Breast epithelium (tissue), 4 donors: ENCODE data around the gene CHST5. TPM values are rescaled to one million over a fixed set of nuclear protein-coding genes. Genes with fewer than 3 reads are reported as not detected.
A peak's percentile ranks its signal among the peaks of the same experiment; 100 is the strongest.

Experiments
- DNase-seq, 2 donors: peaks; one replicate each; pipeline ENCODE4 v3.0.0-alpha.2; 2019; ENCODE audit warnings: low spot score in 2 of 2
- H3K27ac ChIP-seq, 2 donors: fragments of 200-600 bp; sonication (generic) in 1 of 2; one replicate each; pipeline ENCODE4 v1.5.1; 2016 to 2019; ENCODE audit warnings: mild to moderate bottlenecking in 1 of 2
- H3K27me3 ChIP-seq, 2 donors: fragments of 200-600 bp; sonication (generic) in 1 of 2; one replicate each; pipeline versions ENCODE4 v1.5.1 to v1.6.0; 2017 to 2019; ENCODE audit warnings: control low read depth in 1 of 2, mild to moderate bottlenecking in 1 of 2
- H3K36me3 ChIP-seq: fragments of 200-600 bp; one replicate; pipeline ENCODE4 v1.5.1; 2019
- H3K4me1 ChIP-seq, 2 donors: fragments of 200-600 bp; sonication (generic); one replicate each; pipeline ENCODE4 v1.5.1; 2016 to 2019; ENCODE audit warnings: control low read depth in 1 of 2
- H3K4me3 ChIP-seq, 3 donors: fragments of 200-600 bp; sonication (generic); 1 replicate in 2 of 3; 2 replicates in 1 of 3; pipeline ENCODE4 v1.5.1; 2016 to 2019; ENCODE audit warnings: mild to moderate bottlenecking in 3 of 3, moderate library complexity in 2 of 3
- H3K9me3 ChIP-seq, 2 donors: fragments of 200-600 bp; sonication (generic) in 1 of 2; one replicate each; pipeline ENCODE4 v1.5.1; 2016 to 2019; ENCODE audit warnings: control low read depth in 1 of 2
- CTCF ChIP-seq, 3 donors: fragments of 450-650 bp; IDR thresholded peaks; one replicate each; pipeline ENCODE4 v1.5.1; 2016 to 2017; ENCODE audit warnings: antibody characterized with exemption in 3 of 3, mild to moderate bottlenecking in 3 of 3, moderate library complexity in 3 of 3
- POLR2A ChIP-seq: fragments of 450-650 bp; IDR thresholded peaks from one replicate; pipeline ENCODE4 v1.6.1; 2016; ENCODE audit warnings: antibody characterized with exemption, mild to moderate bottlenecking, moderate library complexity
- POLR2AphosphoS5 ChIP-seq, 3 donors: sonication (generic); formaldehyde crosslinking; IDR thresholded peaks; one replicate each; pipeline ENCODE4 v1.6.1; 2017; ENCODE audit warnings: antibody characterized with exemption in 3 of 3
- intact Hi-C: fragments of 100-400 bp; cut with DNase I; formaldehyde crosslinking; loops from one replicate; pipeline ENCODE4 v1.15.1; 2023; ENCODE audit warnings: low total_unique reads
- total RNA-seq, 3 donors: library from RNA; depleted of rRNA; stranded (reverse); fragments of >200 nt; gene quantifications; one replicate each; pipeline ENCODE4 v1.1.0, GENCODE V29; 2016

CHST5 gene
- total RNA-seq, 3 donors from 2014 or later = 0.15 to 0.33 TPM; not detected in 1

- H3K9me3 ChIP-seq = no peaks in the 10 kb centered on the region
- intact Hi-C loops = loop anchor here (5.0 kb wide), 1 partner anchor 561 kb away; no protein-coding TSS in a partner anchor
These were observed 52.7 kb downstream of the CHST5 start for GRCh38 chr16:75483222-75483621.

GRCh38 chr16:75482434-75483205, 53.3 kb downstream of the CHST5 start:
- Histone ChIP-seq H3K9me3 (no peaks in the 10 kb centered on the region), H3K4me3 (no peak overlapping the region), H3K4me1 (no peaks in the 10 kb centered on the region), H3K27ac (no peak overlapping the region), H3K36me3 (no peaks in the 10 kb centered on the region), H3K27me3 (no peaks in the 10 kb centered on the region)
- TF ChIP-seq POLR2AphosphoS5 (IDR thresholded peaks at IDR 0.05) = no peak
- TF ChIP-seq POLR2A = no peak
- no peak for TF ChIP-seq CTCF (IDR thresholded peaks at IDR 0.05)
- intact Hi-C loops = loop anchor here (5.0 kb wide), 1 partner anchor 560 kb away; no protein-coding TSS in a partner anchor
- DNase-seq = no peak

More at GRCh38 chr16:75483222-75483621, 52.7 kb downstream of the CHST5 start:
- Histone ChIP-seq H3K27me3 (no peaks in the 10 kb centered on the region), H3K36me3 (no peaks in the 10 kb centered on the region), H3K4me1 (no peaks in the 10 kb centered on the region), H3K27ac (peak overlapping the region; percentile 12 to 35), H3K4me3 (no peak overlapping the region)
- no peak for TF ChIP-seq POLR2A
- no peak for TF ChIP-seq CTCF (IDR thresholded peaks at IDR 0.05)
- TF ChIP-seq POLR2AphosphoS5 (IDR thresholded peaks at IDR 0.05) = no peak
- DNase-seq = peak in 1 of 2 donors; percentile 31

DNA sequence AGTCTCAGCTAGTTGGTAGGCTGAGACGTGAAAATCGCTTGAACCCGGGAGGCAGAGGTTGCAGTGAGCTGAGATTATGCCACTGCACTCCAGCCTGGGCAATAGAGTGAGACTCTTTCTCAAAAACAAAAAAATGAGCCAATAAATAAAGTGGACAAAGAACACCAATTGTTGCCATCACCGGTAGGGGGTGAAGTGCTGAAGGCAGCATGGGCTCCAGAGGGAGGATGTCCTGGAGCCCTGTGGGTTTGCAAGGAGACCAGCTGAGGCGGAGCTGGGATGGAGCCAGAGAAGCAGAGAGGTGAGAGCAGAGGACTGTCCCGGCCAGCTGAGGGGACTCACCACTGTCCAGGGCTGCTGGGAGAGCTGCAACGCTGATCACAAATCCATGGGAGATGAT, 54.4 kb downstream of the CHST5 start:
- H3K27me3 ChIP-seq = no peaks in the 10 kb centered on the region
- DNase-seq = no peak
- no peaks in the 10 kb centered on the region for H3K9me3 ChIP-seq
- H3K4me3 ChIP-seq = no peak overlapping the region
- no peak overlapping the region for H3K27ac ChIP-seq
- intact Hi-C loops = loop anchor here (5.0 kb wide), 1 partner anchor 559 kb away; no protein-coding TSS in a partner anchor
- no peaks in the 10 kb centered on the region for H3K36me3 ChIP-seq
- no peaks in the 10 kb centered on the region for H3K4me1 ChIP-seq
- no peak for TF ChIP-seq POLR2AphosphoS5 (IDR thresholded peaks at IDR 0.05)
- TF ChIP-seq CTCF (IDR thresholded peaks at IDR 0.05) = no peak
- no peak for TF ChIP-seq POLR2A

DNA sequence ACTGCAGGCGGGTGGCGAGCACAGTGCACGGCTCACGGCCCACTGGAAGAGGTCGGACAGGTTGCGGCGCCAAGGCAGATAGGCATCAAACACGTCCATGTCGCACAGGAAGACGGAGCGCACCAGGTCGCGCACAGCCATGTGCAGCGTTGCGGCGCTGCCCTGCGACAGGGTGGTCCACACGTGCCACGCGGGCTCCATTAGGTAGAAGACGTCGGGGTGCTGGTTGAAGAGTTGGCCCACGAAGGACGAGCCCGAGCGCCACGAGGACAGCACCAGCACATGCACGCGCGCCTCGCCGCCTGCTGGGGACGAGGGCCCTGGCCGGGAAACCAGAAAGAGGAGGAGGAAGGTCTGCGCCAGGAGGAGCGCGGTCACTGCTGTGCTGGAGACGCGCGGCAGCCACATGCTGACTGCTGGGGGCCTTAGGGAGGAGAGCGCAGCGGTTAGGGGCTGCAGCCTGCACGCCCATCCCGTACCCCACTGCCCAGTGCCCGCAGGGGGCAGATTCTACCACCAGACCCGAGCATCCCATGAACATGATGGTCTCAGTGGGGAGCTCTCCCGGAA, 56.4 kb downstream of the CHST5 start:
- Histone ChIP-seq H3K4me1 (no peaks in the 10 kb centered on the region), H3K27ac (no peak overlapping the region), H3K36me3 (no peaks in the 10 kb centered on the region), H3K4me3 (no peak overlapping the region), H3K9me3 (no peaks in the 10 kb centered on the region), H3K27me3 (no peaks in the 10 kb centered on the region)
- TF ChIP-seq POLR2AphosphoS5 (IDR thresholded peaks at IDR 0.05) (no peak), CTCF (IDR thresholded peaks at IDR 0.05) (no peak)
- intact Hi-C loops = no loop called here
- DNase-seq = no peak

Other genes starting within 250 kb of the CHST5 start
- gene CFDP1, start 102.6 kb downstream of the CHST5 start, total RNA-seq = 10 to 100 TPM; 55.5 to 81.9 (median 80.9) TPM
- 10 to 100 TPM; 12.8 to 36.3 (median 22.0) TPM for gene TMEM170A, start 71.4 kb downstream of the CHST5 start, total RNA-seq
- gene CHST6, start 40.7 kb downstream of the CHST5 start, total RNA-seq = under 1 TPM in 2 of 3 donors, not detected in 1; under 0.01 to 0.44 TPM
- gene TMEM231, start 20.1 kb upstream of the CHST5 start, total RNA-seq = 1 to 10 TPM; 6.6 to 9.8 (median 7.0) TPM
- 100 to 1,000 TPM in 2 of 3 donors, 10 to 100 TPM in 1; 95.2 to 128 (median 104) TPM for gene GABARAPL2, start 30.3 kb upstream of the CHST5 start, total RNA-seq
- gene ADAT1, start 87.2 kb upstream of the CHST5 start, total RNA-seq = 10 to 100 TPM; 30.1 to 74.9 (median 62.3) TPM
- gene KARS1, start 111.6 kb upstream of the CHST5 start, total RNA-seq = 100 to 1,000 TPM; 107 to 135 (median 114) TPM
- gene TERF2IP, start 111.7 kb upstream of the CHST5 start, total RNA-seq = 10 to 100 TPM; 68.2 to 79.0 (median 76.0) TPM
- gene CPHXL2, start 140.9 kb upstream of the CHST5 start, total RNA-seq = not detected
- not detected for gene DUXB, start 165.4 kb upstream of the CHST5 start, total RNA-seq
- gene CPHXL, start 190.4 kb upstream of the CHST5 start, total RNA-seq = not detected